Measurements from ENCODE around the gene VANGL2. TPM values are rescaled to one million over a fixed set of nuclear protein-coding genes. Genes with fewer than 3 reads are reported as not detected.

VANGL2 gene
- total and polyA plus RNA-seq, 2 of the 8 experiments (the other 6 are each of a cell fraction or from before 2014, with no cell fraction given): 62.5 to 118 TPM

- Histone ChIP-seq H3K4ac (replicated peaks; ENCODE audit: insufficient read length, low read depth, low read length) (no peak overlapping the region), H3K9me3 (ENCODE audit: insufficient read depth in 2 of 2, low read depth in 1 of 2, low read length in 1 of 2) (no peaks in the 10 kb centered on the region), H2BK20ac (ENCODE audit: low read length) (peak overlapping the region; percentile 100), H3K9ac (replicated peaks in 1 of 4; ENCODE audit: extremely low read depth in 1 of 4, low read depth in 3 of 4, low read length in 3 of 4) (no peak overlapping the region), H2BK15ac (ENCODE audit: low read length) (peak overlapping the region; percentile 31; the same call in 1 of the 2 replicates), H3K27me3 (replicated peaks in 1 of 4; ENCODE audit: control insufficient read depth in 3 of 4, extremely low read depth in 1 of 4, insufficient read depth in 3 of 4, low read length in 3 of 4) (no peaks in the 10 kb centered on the region), H3K27ac (ENCODE audit: low read depth, low read length) (no peak overlapping the region), H2BK120ac (replicated peaks; ENCODE audit: low read depth, low read length) (peak overlapping the region; percentile 18), H4K20me1 (replicated peaks in 1 of 2; ENCODE audit: control insufficient read depth in 1 of 2, insufficient read depth in 2 of 2, low read length in 2 of 2) (no peaks in the 10 kb centered on the region), H3K56ac (replicated peaks; ENCODE audit: insufficient read length, low read depth, low read length) (no peak overlapping the region), H3K36me3 (ENCODE audit: control insufficient read depth in 2 of 4, insufficient read depth in 4 of 4, low read length in 3 of 4) (no peaks in the 10 kb centered on the region), H3K14ac (ENCODE audit: insufficient read length) (no peak overlapping the region), H2AK5ac (ENCODE audit: low read depth, low read length) (no peak overlapping the region), H3K4me3 (ENCODE audit: extremely low read depth in 1 of 4, insufficient read depth in 2 of 4, low read depth in 3 of 4, low read length in 4 of 4) (peak overlapping the region in 2 of 4 experiments; percentile 23 to 30; a peak in 5 of 8 replicates), H3K79me2 (ENCODE audit: control insufficient read depth in 1 of 2, insufficient read depth in 2 of 2, low read length in 2 of 2) (no peaks in the 10 kb centered on the region), H4K5ac (ENCODE audit: insufficient read length, low read depth, low read length) (peak overlapping the region; percentile 10), H3K79me1 (ENCODE audit: low read depth, low read length) (no peaks in the 10 kb centered on the region), H3K23me2 (ENCODE audit: low read depth, low read length) (0 out of 2 replicates have a peak, but pooled peaks cover 2% of the 10 kb centered on the region), H2AFZ (ENCODE audit: low read length) (peak overlapping the region; percentile 79; the same call in 1 of the 2 replicates), H4K91ac (replicated peaks; ENCODE audit: insufficient read length, low read length) (no peak overlapping the region), H3K4me2 (ENCODE audit: insufficient read depth in 1 of 2, low read depth in 2 of 2, low read length in 2 of 2) (peak overlapping the region; percentile 55 to 71), H4K8ac (ENCODE audit: extremely low read depth, insufficient read depth, low read length) (no peak overlapping the region), H2BK5ac (ENCODE audit: low read depth, low read length) (peak overlapping the region; percentile 76; the same call in 1 of the 2 replicates), H3K18ac (ENCODE audit: extremely low read depth, low read length) (peak overlapping the region; percentile 98), H3K23ac (ENCODE audit: insufficient read length) (no peak overlapping the region), H2BK12ac (ENCODE audit: low read depth, low read length) (peak overlapping the region; percentile 96; the same call in 1 of the 2 replicates), H3K4me1 (replicated peaks in 1 of 4; ENCODE audit: control insufficient read depth in 3 of 4, insufficient read depth in 4 of 4, low read length in 3 of 4) (peaks cover 8 to 21% (median 16%) of the 10 kb centered on the region in 4 experiments)
- FAIRE-seq: no peak
- ChIA-PET CTCF (ENCODE audit: partially characterized antibody) (interaction anchor here (0.8 to 15.1 kb wide), 8 partner anchors 18 to 83 kb away, joined by 3 to 683 read pairs (median 34); partner anchors contain the start of genes NCSTN and NHLH1), POLR2A (ENCODE audit: partially characterized antibody) (interaction anchor here (0.8 to 11.6 kb wide), 6 partner anchors 16 to 112 kb away, joined by 3 to 244 read pairs (median 4); partner anchors contain the start of genes DCAF8, NHLH1 and VANGL2)
- 35% methylated on average over 6 of the region's 6 CpGs; no CpG with 5 or more reads in 1 of the 2 experiments for WGBS, 2 experiments (ENCODE audit: extremely low coverage in 1 of 2, insufficient coverage in 1 of 2, insufficient read length in 1 of 2, insufficient replicate concordance in 2 of 2, low coverage in 1 of 2, low lambda C conversion rate in 2 of 2, missing lambda C conversion rate in 1 of 2)
- no peak for DNase-seq (ENCODE audit: low read depth in 1 of 2, low spot score in 2 of 2)
- peak; percentile 69 for TF ChIP-seq ASH2L (IDR thresholded peaks at IDR 0.05; ENCODE audit: low read length)
- TF ChIP-seq EGR1 (IDR thresholded peaks at IDR 0.05; ENCODE audit: borderline replicate concordance, low read depth, low read length): peak; percentile 58; the same call in 1 of the 2 replicates
- TF ChIP-seq EP300 (IDR thresholded peaks at IDR 0.05; ENCODE audit: borderline replicate concordance in 1 of 2, low read depth in 2 of 2, low read length in 2 of 2): no peak
Observed at GRCh38 chr1:160374306-160375110, 25.9 kb upstream of the VANGL2 start.
